Measurements from ENCODE around the gene EXOC3L4.

- TF ChIP-seq RFX5 (IDR thresholded peaks at IDR 0.05) (no peak), MAX (IDR thresholded peaks at IDR 0.05) (no peak), RAD21 (conservative IDR thresholded peaks at IDR 0.05 in 1 of 2, IDR thresholded peaks at IDR 0.05 in 1 of 2) (no peak)
These were observed 10.3 kb upstream of the EXOC3L4 start, which contains the start of gene LBHD2 for GRCh38 chr14:103084021-103084919.
